ENCODE measurements around the gene CYTH3. TPM values are rescaled to one million over a fixed set of nuclear protein-coding genes. Genes with fewer than 3 reads are reported as not detected.

CYTH3 gene
- total RNA-seq, 1 experiment from 2014 or later, result 73.4 TPM

DNA sequence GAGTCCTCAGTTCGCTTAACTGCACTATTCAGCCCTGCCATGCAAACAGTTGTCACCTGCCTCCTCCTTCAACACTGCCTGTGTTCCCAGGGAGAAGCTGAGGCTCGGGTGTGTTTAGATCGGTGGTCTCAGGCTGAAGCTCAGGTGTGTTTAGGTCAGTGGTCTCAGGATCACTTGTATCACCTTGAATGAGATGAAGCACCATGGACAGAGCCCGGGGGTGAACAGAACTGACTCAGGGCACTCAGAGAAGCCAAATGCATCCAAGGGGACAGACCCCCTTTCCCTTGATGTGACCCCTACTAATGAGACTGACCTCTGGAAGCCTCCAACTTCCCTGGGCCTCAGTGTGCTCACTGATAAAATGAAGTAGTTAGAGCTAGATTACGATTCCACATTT lies 84.0 kb downstream of the CYTH3 start:
- DNase-seq, result no peak
- Mint-ChIP-seq H3K27me3 (ENCODE audit: unreplicated experiment) (no peaks in the 10 kb centered on the region), H3K36me3 (ENCODE audit: insufficient read depth, unreplicated experiment) (peaks cover 42% of the 10 kb centered on the region), H3K27ac (ENCODE audit: unreplicated experiment) (no peak overlapping the region), H3K4me1 (ENCODE audit: low read depth, unreplicated experiment) (no peaks in the 10 kb centered on the region), H3K4me3 (ENCODE audit: low read depth, unreplicated experiment) (no peak overlapping the region), H3K9me3 (ENCODE audit: low read depth, unreplicated experiment) (no peaks in the 10 kb centered on the region)
- no TSS peak for BruUV-seq (replicated peaks)
- intact Hi-C loops (cut with micrococcal nuclease; ENCODE audit: unreplicated experiment), result no loop called here
- CTCF ChIA-PET, result no interaction called here
- TF ChIP-seq, protein P1, sequence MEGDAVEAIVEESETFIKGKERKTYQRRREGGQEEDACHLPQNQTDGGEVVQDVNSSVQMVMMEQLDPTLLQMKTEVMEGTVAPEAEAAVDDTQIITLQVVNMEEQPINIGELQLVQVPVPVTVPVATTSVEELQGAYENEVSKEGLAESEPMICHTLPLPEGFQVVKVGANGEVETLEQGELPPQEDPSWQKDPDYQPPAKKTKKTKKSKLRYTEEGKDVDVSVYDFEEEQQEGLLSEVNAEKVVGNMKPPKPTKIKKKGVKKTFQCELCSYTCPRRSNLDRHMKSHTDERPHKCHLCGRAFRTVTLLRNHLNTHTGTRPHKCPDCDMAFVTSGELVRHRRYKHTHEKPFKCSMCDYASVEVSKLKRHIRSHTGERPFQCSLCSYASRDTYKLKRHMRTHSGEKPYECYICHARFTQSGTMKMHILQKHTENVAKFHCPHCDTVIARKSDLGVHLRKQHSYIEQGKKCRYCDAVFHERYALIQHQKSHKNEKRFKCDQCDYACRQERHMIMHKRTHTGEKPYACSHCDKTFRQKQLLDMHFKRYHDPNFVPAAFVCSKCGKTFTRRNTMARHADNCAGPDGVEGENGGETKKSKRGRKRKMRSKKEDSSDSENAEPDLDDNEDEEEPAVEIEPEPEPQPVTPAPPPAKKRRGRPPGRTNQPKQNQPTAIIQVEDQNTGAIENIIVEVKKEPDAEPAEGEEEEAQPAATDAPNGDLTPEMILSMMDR (IDR thresholded peaks at IDR 0.05; ENCODE audit: unreplicated experiment), result no peak

DNA sequence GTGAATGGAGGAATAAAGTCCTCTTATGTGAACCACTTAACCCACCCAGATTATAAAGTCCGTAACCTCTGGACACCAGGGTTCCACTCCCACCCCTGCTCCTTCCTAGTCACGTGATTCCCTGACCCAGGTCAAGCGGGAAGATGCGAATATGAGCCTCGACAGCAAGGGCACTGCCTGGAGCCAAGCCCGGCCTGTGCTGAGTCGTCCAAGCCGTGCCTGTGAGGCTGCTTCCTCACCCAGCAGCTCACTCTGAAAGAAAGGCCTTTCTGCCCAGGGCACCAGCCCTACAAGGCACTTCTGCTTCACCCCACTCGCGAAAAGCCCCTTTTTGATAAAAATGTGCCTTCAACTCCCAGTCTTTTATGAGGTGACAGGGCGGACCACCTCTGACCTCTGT lies 85.8 kb downstream of the CYTH3 start:
- peaks cover 49% of the 10 kb centered on the region for H3K36me3 Mint-ChIP-seq (ENCODE audit: insufficient read depth, unreplicated experiment)
- H3K4me1 Mint-ChIP-seq (ENCODE audit: low read depth, unreplicated experiment), result no peaks in the 10 kb centered on the region
- no peaks in the 10 kb centered on the region for H3K9me3 Mint-ChIP-seq (ENCODE audit: low read depth, unreplicated experiment)
- BruUV-seq (replicated peaks), result no TSS peak
- no peak overlapping the region for H3K27ac Mint-ChIP-seq (ENCODE audit: unreplicated experiment)
- CTCF ChIA-PET, result no interaction called here
- DNase-seq, result no peak
- no peaks in the 10 kb centered on the region for H3K27me3 Mint-ChIP-seq (ENCODE audit: unreplicated experiment)
- intact Hi-C loops (cut with micrococcal nuclease; ENCODE audit: unreplicated experiment), result no loop called here
- TF ChIP-seq, protein P1 (IDR thresholded peaks at IDR 0.05; ENCODE audit: unreplicated experiment), result peak; percentile 14
- H3K4me3 Mint-ChIP-seq (ENCODE audit: low read depth, unreplicated experiment), result no peak overlapping the region

DNA sequence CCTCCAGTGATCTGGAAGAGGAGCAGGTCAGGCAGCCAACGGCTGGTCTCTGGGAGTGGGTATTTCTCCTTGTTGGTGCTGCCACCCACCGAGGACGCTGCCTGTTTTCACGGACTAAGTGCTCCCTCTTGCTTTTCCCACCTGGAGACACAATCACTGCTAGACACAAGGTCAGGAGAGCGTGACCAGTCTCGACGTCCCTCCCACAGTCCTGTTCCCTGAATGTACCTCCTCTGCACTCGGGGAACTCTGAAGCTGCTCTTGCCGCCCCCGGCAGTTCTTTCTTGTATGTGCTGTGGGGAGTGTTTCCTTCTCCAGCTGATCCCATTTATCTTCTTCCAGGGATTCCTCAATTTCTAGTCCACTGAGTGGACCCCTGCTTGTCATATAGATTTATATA lies 89.4 kb downstream of the CYTH3 start:
- no peaks in the 10 kb centered on the region for H3K9me3 Mint-ChIP-seq (ENCODE audit: low read depth, unreplicated experiment)
- BruUV-seq (replicated peaks), result no TSS peak

DNA sequence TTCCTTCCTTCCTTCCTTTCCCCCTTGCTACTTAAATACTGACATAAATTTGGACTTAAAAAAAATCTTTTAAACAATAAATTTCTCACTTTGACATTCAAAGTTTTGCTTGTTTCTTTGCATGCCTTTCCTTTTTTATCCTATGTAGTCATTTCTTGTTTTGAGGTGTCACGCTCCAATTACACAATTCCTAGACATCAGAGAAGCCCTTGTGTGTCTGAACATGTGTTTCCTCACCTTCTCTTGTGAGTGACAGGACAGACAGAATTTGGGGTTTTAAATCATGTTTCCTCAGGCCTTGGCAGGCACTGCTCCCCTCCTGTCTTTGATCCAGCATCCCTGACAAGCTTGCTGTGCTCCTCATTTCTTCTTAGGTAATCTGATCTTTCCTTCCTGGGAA lies 91.3 kb downstream of the CYTH3 start:
- intact Hi-C loops (cut with micrococcal nuclease; ENCODE audit: unreplicated experiment), result no loop called here
- no TSS peak for BruUV-seq (replicated peaks)
- CTCF ChIA-PET, result no interaction called here
- no peak for DNase-seq
- Mint-ChIP-seq H3K4me3 (ENCODE audit: low read depth, unreplicated experiment) (no peak overlapping the region), H3K9me3 (ENCODE audit: low read depth, unreplicated experiment) (no peaks in the 10 kb centered on the region), H3K36me3 (ENCODE audit: insufficient read depth, unreplicated experiment) (peaks cover 20% of the 10 kb centered on the region), H3K27ac (ENCODE audit: unreplicated experiment) (no peak overlapping the region), H3K27me3 (ENCODE audit: unreplicated experiment) (no peaks in the 10 kb centered on the region), H3K4me1 (ENCODE audit: low read depth, unreplicated experiment) (peaks cover 8% of the 10 kb centered on the region)
- TF ChIP-seq, protein P1 (IDR thresholded peaks at IDR 0.05; ENCODE audit: unreplicated experiment), result no peak

More for the DNA sequence above, 89.4 kb downstream of the CYTH3 start:
- H3K27me3 Mint-ChIP-seq (ENCODE audit: unreplicated experiment), result no peaks in the 10 kb centered on the region
- no peaks in the 10 kb centered on the region for H3K4me1 Mint-ChIP-seq (ENCODE audit: low read depth, unreplicated experiment)
- DNase-seq, result no peak
- intact Hi-C loops (cut with micrococcal nuclease; ENCODE audit: unreplicated experiment), result no loop called here
- TF ChIP-seq, protein P1 (IDR thresholded peaks at IDR 0.05; ENCODE audit: unreplicated experiment), result no peak
- CTCF ChIA-PET, result interaction anchor here (0.8 kb wide), 1 partner anchor 71 kb away, joined by 7 read pairs; no protein-coding TSS in a partner anchor
- H3K36me3 Mint-ChIP-seq (ENCODE audit: insufficient read depth, unreplicated experiment), result peaks cover 32% of the 10 kb centered on the region
- no peak overlapping the region for H3K4me3 Mint-ChIP-seq (ENCODE audit: low read depth, unreplicated experiment)
- no peak overlapping the region for H3K27ac Mint-ChIP-seq (ENCODE audit: unreplicated experiment)
